GM04503 (cell line): ENCODE measurements around the gene ZFTA.
"Not testable (repeated sequence)": the region's sequence is repeated elsewhere in the genome, so short reads cannot be mapped to it uniquely, and the experiment has no call there.

Experiments
- DNase-seq: peaks from one replicate; pipeline ENCODE4 v3.0.0-alpha.2; 2012; ENCODE audit warnings: low read depth

Gene ZFTA

GRCh38 chr11:63768237-63769041 is at the start of gene ZFTA:
TSS of gene ZFTA (minus strand) at chr11:63768775. CDS start at chr11:63768622, 153 bp downstream.
- no peak for DNase-seq

GRCh38 chr11:63817758-63818498 is 49.4 kb upstream of the ZFTA start:
- DNase-seq = no peak

GRCh38 chr11:63816732-63817131 is 48.2 kb upstream of the ZFTA start:
- DNase-seq = no peak

GRCh38 chr11:63816166-63816565 is 47.6 kb upstream of the ZFTA start:
- DNase-seq = no peak

- no peak for DNase-seq
These were observed 45.8 kb upstream of the ZFTA start for GRCh38 chr11:63814383-63814736.

- DNase-seq = no peak
These were observed 45.2 kb upstream of the ZFTA start for GRCh38 chr11:63813563-63814382.

- no peak for DNase-seq
These were observed 44.5 kb upstream of the ZFTA start, which contains the start of gene SPINDOC for GRCh38 chr11:63813035-63813562. TSS of gene SPINDOC (plus strand) at chr11:63813456. CDS start at chr11:63813687, 231 bp downstream.

GRCh38 chr11:63811522-63811921 is 42.9 kb upstream of the ZFTA start:
- no peak for DNase-seq

- not testable (repeated sequence) for DNase-seq
These were observed 41.8 kb upstream of the ZFTA start for GRCh38 chr11:63810383-63810782.

- no peak for DNase-seq
These were observed 37.4 kb upstream of the ZFTA start for GRCh38 chr11:63805844-63806415.

- DNase-seq = no peak
These were observed 35.7 kb upstream of the ZFTA start for GRCh38 chr11:63804259-63804658.

- peak; percentile 24 for DNase-seq
These were observed 34.3 kb upstream of the ZFTA start for GRCh38 chr11:63802637-63803414.

GRCh38 chr11:63800921-63801320 is 32.3 kb upstream of the ZFTA start:
- no peak for DNase-seq

- no peak for DNase-seq
These were observed 26.5 kb upstream of the ZFTA start for GRCh38 chr11:63795066-63795465.

GRCh38 chr11:63793161-63793560 is 24.6 kb upstream of the ZFTA start:
- no peak for DNase-seq

GRCh38 chr11:63791495-63792167 is 23.1 kb upstream of the ZFTA start:
- DNase-seq = no peak

GRCh38 chr11:63785823-63786222 is 17.2 kb upstream of the ZFTA start:
- DNase-seq = no peak

GRCh38 chr11:63783925-63784592 is 15.5 kb upstream of the ZFTA start:
- DNase-seq = no peak

- no peak for DNase-seq
These were observed 14.2 kb upstream of the ZFTA start for GRCh38 chr11:63782749-63783148.

- DNase-seq = no peak
These were observed 10.5 kb upstream of the ZFTA start for GRCh38 chr11:63779039-63779438.
